GM12878 (cell line): ENCODE data around the gene FEZF2. TPM values are rescaled to one million over a fixed set of nuclear protein-coding genes. Genes with fewer than 3 reads are reported as not detected.

Experiments
- ATAC-seq: fragments of 200-7000 bp; cut with Tn5 transposase; 3 replicates; pipeline ENCODE4 v1.9.1; 2020; ENCODE audit warnings: mild to moderate bottlenecking, moderate library complexity
- BruUV-seq: library from RNA; stranded (reverse); fragments of 400-500 nt; replicated peaks from 2 replicates; lab custom pipeline; 2021; lab: Mats Ljungman, UMichigan
- CTCF ChIA-PET: fragments of 300-600 bp; sonication (Branson Sonifier 250); formaldehyde crosslinking; extraction: SDS; loops from one replicate; lab custom pipeline; 2021; ENCODE audit warnings: inconsistent platforms; lab: Yijun Ruan, JAX
- POLR2A ChIA-PET: fragments of 350-600 bp; formaldehyde crosslinking; extraction: SDS; loops from one replicate; lab custom pipeline; 2021; ENCODE audit warnings: inconsistent platforms; lab: Charles Lee
- RAD21 ChIA-PET: fragments of 300-600 bp; sonication (Branson Sonifier 250); formaldehyde crosslinking; loops from one replicate; lab custom pipeline; 2023; ENCODE audit warnings: antibody characterized with exemption; ENCODE audit not compliant: unreplicated experiment; lab: Charles Lee
- SMC1A ChIA-PET: fragments of 300-600 bp; sonication (Branson Sonifier 250); formaldehyde crosslinking; loops from one replicate; lab custom pipeline; 2023; ENCODE audit not compliant: unreplicated experiment, uncharacterized antibody; lab: Charles Lee
- DNase-seq: peaks from one replicate; pipeline ENCODE4 v3.0.0-alpha.2; 2011; ENCODE audit warnings: low read depth, low spot score
- FAIRE-seq: peaks from 3 replicates; lab custom pipeline; 2011; peaks lifted over from hg19 to GRCh38; lab: Jason Lieb, UNC
- H2AFZ ChIP-seq: 2 replicates; pipeline ENCODE4 v1.6.0; 2011; ENCODE audit warnings: low read depth, low read length, control low read depth; ENCODE audit not compliant: control insufficient read depth
- H3K27ac ChIP-seq: 2 replicates; pipeline ENCODE4 v1.5.1; 2011; ENCODE audit warnings: control low read depth; ENCODE audit not compliant: control insufficient read depth, insufficient read depth
- H3K27me3 ChIP-seq, 2 experiments: replicated peaks in 1 of 2; 2 replicates each; pipeline versions ENCODE4 v1.6.0 to v1.6.1; 2011; ENCODE audit warnings: low read length in 1 of 2; ENCODE audit not compliant: control insufficient read depth in 2 of 2, insufficient read depth in 2 of 2
- H3K36me3 ChIP-seq, 2 experiments: 2 replicates each; pipeline ENCODE4 v1.5.1; 2011; ENCODE audit warnings: low read length in 1 of 2; ENCODE audit not compliant: control insufficient read depth in 2 of 2, insufficient read depth in 2 of 2
- H3K4me1 ChIP-seq: 2 replicates; pipeline ENCODE4 v1.6.1; 2011; ENCODE audit warnings: mild to moderate bottlenecking, low read length, moderate library complexity, mixed read lengths; ENCODE audit not compliant: control insufficient read depth, insufficient read depth
- H3K4me2 ChIP-seq: 2 replicates; pipeline ENCODE4 v1.6.0; 2011; ENCODE audit warnings: control low read depth; ENCODE audit not compliant: control insufficient read depth, insufficient read depth
- H3K4me3 ChIP-seq: fragments of 200-600 bp; sonication (generic); 2 replicates; pipeline ENCODE4 v1.5.1; 2016
- H3K79me2 ChIP-seq: 2 replicates; pipeline ENCODE4 v1.6.0; 2011; ENCODE audit warnings: low read length; ENCODE audit not compliant: control insufficient read depth, insufficient read depth
- H3K9ac ChIP-seq: 2 replicates; pipeline ENCODE4 v1.8.0; 2011; ENCODE audit warnings: low read length, control low read depth, mixed read lengths; ENCODE audit not compliant: control insufficient read depth, insufficient read depth
- H3K9me3 ChIP-seq: replicated peaks from 3 replicates; pipeline ENCODE4 v1.5.1; 2011; ENCODE audit warnings: mild to moderate bottlenecking, low read length; ENCODE audit not compliant: control insufficient read depth, insufficient read depth
- H4K20me1 ChIP-seq: 2 replicates; pipeline ENCODE4 v1.6.0; 2011; ENCODE audit not compliant: control insufficient read depth, insufficient read depth
- CBX3 ChIP-seq: fragments of 200-600 bp; sonication (generic); IDR thresholded peaks from 2 replicates; pipeline ENCODE4 v1.6.1; 2016; ENCODE audit warnings: low read depth, borderline replicate concordance
- CTCF ChIP-seq, 3 experiments: IDR thresholded peaks in 2 of 3; conservative IDR thresholded peaks in 1 of 3; 2 replicates each; pipeline ENCODE4 v1.5.1; 2011; ENCODE audit warnings: low read depth in 3 of 3, low read length in 3 of 3, mild to moderate bottlenecking in 3 of 3, control low read depth in 2 of 3, moderate library complexity in 2 of 3, inconsistent platforms in 1 of 3, mixed read lengths in 1 of 3; ENCODE audit not compliant: control insufficient read depth in 2 of 3, insufficient read depth in 1 of 3; ENCODE audit errors: extremely low read depth in 1 of 3
- CUX1 ChIP-seq: IDR thresholded peaks from 2 replicates; pipeline ENCODE4 v1.6.1; 2012; ENCODE audit warnings: improper control_type of control experiment, low read depth, low read length; ENCODE audit not compliant: insufficient replicate concordance
- HDAC6 ChIP-seq: fragments of 200-600 bp; sonication (generic); IDR thresholded peaks from one replicate; pipeline ENCODE4 v1.8.0; 2017; ENCODE audit warnings: antibody characterized with exemption; ENCODE audit not compliant: unreplicated experiment
- JUND ChIP-seq: IDR thresholded peaks from 2 replicates; pipeline ENCODE4 v1.6.1; 2012; ENCODE audit warnings: low read depth, mild to moderate bottlenecking, low read length, improper control_type of control experiment, moderate library complexity
- MEF2A ChIP-seq: IDR thresholded peaks from 2 replicates; pipeline ENCODE4 v1.6.1; 2011; ENCODE audit warnings: low read depth, mild to moderate bottlenecking, low read length, moderate library complexity; ENCODE audit not compliant: insufficient read depth
- MYB ChIP-seq: fragments of 150-350 bp; IDR thresholded peaks from 2 replicates; pipeline ENCODE4 v1.6.1; 2014; ENCODE audit warnings: mild to moderate bottlenecking, low read depth, low read length, borderline replicate concordance
- RAD51 ChIP-seq: fragments of 450-650 bp; IDR thresholded peaks from 2 replicates; pipeline ENCODE4 v1.6.1; 2016; ENCODE audit warnings: moderate library complexity, mild to moderate bottlenecking, inconsistent platforms
- SREBF2 ChIP-seq: IDR thresholded peaks from 2 replicates; pipeline ENCODE4 v1.6.1; 2012; ENCODE audit warnings: mild to moderate bottlenecking, low read length
- TARDBP ChIP-seq: IDR thresholded peaks from 2 replicates; pipeline ENCODE4 v1.6.1; 2016; ENCODE audit warnings: borderline replicate concordance
- ZSCAN29 ChIP-seq: fragments of 450-650 bp; IDR thresholded peaks from 2 replicates; pipeline ENCODE4 v1.6.1; 2017; ENCODE audit warnings: mild to moderate bottlenecking, moderate library complexity
- WGBS: methylation state at CpG from one replicate; pipeline ENCODE4 v1.1.6; 2016; ENCODE audit warnings: low lambda C conversion rate; ENCODE audit not compliant: insufficient replicate concordance, insufficient coverage; ENCODE audit errors: missing lambda C conversion rate; 5-methylcytosine and 5-hydroxymethylcytosine counted together
- in situ Hi-C: fragments of 300-500 bp; cut with MboI; formaldehyde crosslinking; loops from 9 replicates; pipeline ENCODE4 v1.14.3; 2018; ENCODE audit warnings: mixed read lengths
- intact Hi-C: fragments of 100-400 bp; cut with micrococcal nuclease; formaldehyde crosslinking; loops from one replicate; pipeline ENCODE4 v1.14.2; 2022; ENCODE audit not compliant: unreplicated experiment
- polyA plus RNA-seq, 11 experiments: library from polyadenylated mRNA; depleted of rRNA in 4 of 11; unstranded in 6 of 11; stranded (reverse) in 5 of 11; fragments of >200 nt; fragmentation: Nextera tagmentation in 4 of 11; fragmentation: Illumina TruSeq in 1 of 11; extraction: Ambion mirVana in 4 of 11; extraction: Trizol in 1 of 11; gene quantifications; 1 replicate in 1 of 11; 2 replicates in 10 of 11; pipeline versions ENCODE4 v1.2.1 to v1.2.3, GENCODE V29; 2011 to 2016; ENCODE audit warnings: inconsistent platforms in 2 of 11, missing spikeins in 2 of 11, low read depth in 1 of 11
- total RNA-seq, 4 experiments: library from RNA; depleted of rRNA in 3 of 4; stranded (reverse); fragments of >200 nt in 3 of 4; fragmentation: Illumina TruSeq in 1 of 4; extraction: Trizol in 1 of 4; gene quantifications; 2 replicates each; pipeline versions ENCODE4 v1.2.1 to v1.2.3, GENCODE V29; 2013 to 2021

Gene FEZF2
- total and polyA plus RNA-seq, 10 of the 15 experiments (the other 5 are each of a cell fraction or from before 2014, with no cell fraction given), result not detected

DNA sequence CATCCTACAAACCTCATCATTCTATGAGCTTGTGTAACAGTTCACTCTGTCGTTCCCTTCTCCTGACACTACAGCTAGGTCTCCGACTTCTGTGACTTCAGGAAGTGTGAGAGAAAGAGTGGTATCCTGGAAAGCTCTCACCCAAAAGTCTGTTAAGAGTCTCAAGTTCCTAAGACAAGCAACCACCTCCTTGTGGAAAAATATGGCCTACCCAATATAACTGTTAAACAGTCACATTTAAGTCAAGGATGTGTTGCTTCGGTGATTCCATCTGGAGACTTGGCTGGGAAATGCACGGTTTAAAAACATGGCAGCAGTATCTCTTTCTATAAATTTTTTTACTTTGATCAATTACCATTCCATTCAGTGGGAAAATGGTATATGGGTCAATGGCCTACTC is 13.8 kb downstream of the FEZF2 start:
- Histone ChIP-seq H3K79me2 (no peaks in the 10 kb centered on the region), H3K27me3 (no peaks in the 10 kb centered on the region), H3K4me1 (no peaks in the 10 kb centered on the region), H3K9me3 (no peaks in the 10 kb centered on the region), H4K20me1 (no peaks in the 10 kb centered on the region), H3K9ac (no peak overlapping the region), H3K4me3 (no peak overlapping the region), H3K27ac (no peak overlapping the region), H3K4me2 (no peak overlapping the region), H3K36me3 (no peaks in the 10 kb centered on the region), H2AFZ (no peak overlapping the region)
- ChIA-PET CTCF (interaction anchor here (1.0 kb wide), 1 partner anchor 26 kb away, joined by 3 read pairs; no protein-coding TSS in a partner anchor), RAD21 (interaction anchor here (0.6 kb wide), 1 partner anchor 148 kb away, joined by 3 read pairs; no protein-coding TSS in a partner anchor), POLR2A (no interaction called here), SMC1A (interaction anchor here (1.1 kb wide), 2 partner anchors 102 to 744 kb away, joined by 3 to 4 read pairs; no protein-coding TSS in a partner anchor)
- in situ Hi-C loops (no loop called here), intact Hi-C loops (no loop called here)
- WGBS, result 21% methylated on average over 4 of the region's 4 CpGs
- no peak for TF ChIP-seq MEF2A
- no peak for TF ChIP-seq JUND
- no peak for TF ChIP-seq TARDBP
- no peak for TF ChIP-seq CTCF (IDR thresholded peaks at IDR 0.05 in 2 of 3, conservative IDR thresholded peaks at IDR 0.05 in 1 of 3; ENCODE audit: control insufficient read depth in 2 of 3, extremely low read depth in 1 of 3, insufficient read depth in 1 of 3, low read depth in 3 of 3, low read length in 3 of 3)
- DNase-seq, result no peak
- FAIRE-seq, result no peak
- ATAC-seq, result no peak
- no TSS peak for BruUV-seq

DNA sequence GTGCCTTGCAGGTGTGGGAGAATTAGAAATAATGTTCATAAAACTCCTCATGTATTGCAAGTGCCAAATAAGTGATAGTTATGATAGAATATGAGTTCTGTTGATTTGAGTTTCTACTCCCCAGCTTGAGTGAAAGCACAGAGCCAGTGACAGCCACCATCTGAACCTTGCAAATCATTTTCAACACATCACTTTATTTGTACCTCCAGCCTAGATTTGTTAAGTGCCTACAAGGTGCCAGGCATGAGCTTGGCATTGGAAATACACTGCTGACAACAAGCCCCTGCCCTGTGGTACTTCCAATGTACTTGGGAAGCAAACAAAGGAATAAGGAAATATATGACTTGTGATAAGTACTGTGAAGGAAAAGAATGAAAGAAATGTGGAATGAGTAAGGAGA is 17.0 kb downstream of the FEZF2 start:
- intact Hi-C loops, result no loop called here
- ATAC-seq (no peak), FAIRE-seq (no peak), DNase-seq (no peak)
- POLR2A ChIA-PET, result no interaction called here
- Histone ChIP-seq H3K27me3 (no peaks in the 10 kb centered on the region), H3K36me3 (no peaks in the 10 kb centered on the region), H3K9ac (no peak overlapping the region), H3K4me3 (no peak overlapping the region), H3K9me3 (no peaks in the 10 kb centered on the region), H3K79me2 (no peaks in the 10 kb centered on the region), H2AFZ (no peak overlapping the region), H4K20me1 (no peaks in the 10 kb centered on the region), H3K4me1 (no peaks in the 10 kb centered on the region), H3K27ac (no peak overlapping the region), H3K4me2 (no peak overlapping the region)
- SMC1A ChIA-PET, result interaction anchor here (0.9 to 1.0 kb wide), 2 partner anchors 20 to 24 kb away, joined by 3 read pairs; no protein-coding TSS in a partner anchor
- CTCF ChIA-PET, result interaction anchor here (1.3 to 1.5 kb wide), 2 partner anchors 24 to 26 kb away, joined by 4 read pairs; no protein-coding TSS in a partner anchor
- no TSS peak for BruUV-seq
- in situ Hi-C loops, result no loop called here
- RAD21 ChIA-PET, result no interaction called here
- TF ChIP-seq CUX1 (no peak), SREBF2 (no peak), HDAC6 (no peak), MYB (no peak), CBX3 (no peak), RAD51 (no peak), ZSCAN29 (no peak)
